ENCODE data around the gene TOR3A. TPM values are rescaled to one million over a fixed set of nuclear protein-coding genes. Genes with fewer than 3 reads are reported as not detected.

TOR3A gene, protein sequence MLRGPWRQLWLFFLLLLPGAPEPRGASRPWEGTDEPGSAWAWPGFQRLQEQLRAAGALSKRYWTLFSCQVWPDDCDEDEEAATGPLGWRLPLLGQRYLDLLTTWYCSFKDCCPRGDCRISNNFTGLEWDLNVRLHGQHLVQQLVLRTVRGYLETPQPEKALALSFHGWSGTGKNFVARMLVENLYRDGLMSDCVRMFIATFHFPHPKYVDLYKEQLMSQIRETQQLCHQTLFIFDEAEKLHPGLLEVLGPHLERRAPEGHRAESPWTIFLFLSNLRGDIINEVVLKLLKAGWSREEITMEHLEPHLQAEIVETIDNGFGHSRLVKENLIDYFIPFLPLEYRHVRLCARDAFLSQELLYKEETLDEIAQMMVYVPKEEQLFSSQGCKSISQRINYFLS
- 28.4 and 29.1 TPM in 2 replicates for total RNA-seq

GRCh38 chr1:179081687-179082332 is at the start of gene TOR3A:
TSS of gene TOR3A (plus strand) at chr1:179082070. CDS start at chr1:179082129, 59 bp downstream.

Other genes starting within 250 kb of the TOR3A start
- gene ANGPTL1, start 211.0 kb upstream of the TOR3A start, total RNA-seq = 8.8 and 15.6 TPM in 2 replicates
- 31.4 and 44.6 TPM in 2 replicates for gene FAM20B, start 56.2 kb upstream of the TOR3A start, total RNA-seq
- gene ABL2, start 147.6 kb downstream of the TOR3A start, total RNA-seq = 32.4 and 34.0 TPM in 2 replicates
- 28.9 and 44.9 TPM in 2 replicates for gene SOAT1, start 211.7 kb downstream of the TOR3A start, total RNA-seq

Measured in smooth muscle cell of bladder (primary cell).